Embryonic facial prominence (tissue), 1 donor: ENCODE data around the gene FADD.

ENCODE experiments used
- DNase-seq: peaks from one replicate; pipeline ENCODE4 v3.0.0-alpha.2; 2016; ENCODE audit errors: extremely low spot score

FADD gene

DNA sequence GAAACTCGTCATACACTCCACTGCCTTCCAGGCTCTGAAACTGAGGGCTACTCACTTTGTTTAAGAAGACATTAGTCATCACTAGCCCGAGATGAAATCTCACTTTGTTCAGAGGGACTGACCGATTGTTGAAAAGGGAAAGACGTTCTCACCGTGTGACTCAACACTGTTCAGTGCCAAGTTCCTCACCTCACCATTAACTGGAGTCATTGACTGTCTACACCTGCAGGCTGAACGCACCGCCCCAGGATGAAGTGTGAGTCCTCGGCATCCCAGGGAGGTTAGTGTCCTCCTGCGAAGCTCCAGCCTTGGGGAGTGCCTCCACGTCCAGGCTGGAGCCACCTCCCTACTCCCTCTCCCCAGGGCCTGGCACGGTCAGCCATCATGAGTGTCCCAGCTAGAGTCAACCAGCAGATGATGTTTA is 30.4 kb downstream of the FADD start:
- DNase-seq = no peak

DNA sequence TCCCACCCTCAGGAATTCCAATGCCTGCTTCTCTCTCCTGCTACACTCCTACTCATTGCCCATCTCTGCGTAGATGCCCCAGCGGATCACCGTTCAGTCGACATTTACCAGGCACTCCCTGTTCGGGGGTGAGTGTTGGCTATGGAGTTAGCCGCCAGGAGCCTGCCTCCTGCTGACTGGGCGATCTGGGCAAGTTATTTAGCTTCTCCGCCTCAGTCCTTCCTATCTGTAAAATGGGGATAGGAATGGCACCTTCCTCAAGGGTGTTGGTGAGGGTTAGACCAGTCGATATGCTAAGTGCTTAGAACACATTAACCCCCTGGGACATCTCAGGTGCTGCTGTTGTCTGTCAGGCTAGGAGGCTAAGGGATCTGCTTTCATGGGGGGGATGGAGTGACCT is 30.9 kb downstream of the FADD start:
- DNase-seq = no peak

DNA sequence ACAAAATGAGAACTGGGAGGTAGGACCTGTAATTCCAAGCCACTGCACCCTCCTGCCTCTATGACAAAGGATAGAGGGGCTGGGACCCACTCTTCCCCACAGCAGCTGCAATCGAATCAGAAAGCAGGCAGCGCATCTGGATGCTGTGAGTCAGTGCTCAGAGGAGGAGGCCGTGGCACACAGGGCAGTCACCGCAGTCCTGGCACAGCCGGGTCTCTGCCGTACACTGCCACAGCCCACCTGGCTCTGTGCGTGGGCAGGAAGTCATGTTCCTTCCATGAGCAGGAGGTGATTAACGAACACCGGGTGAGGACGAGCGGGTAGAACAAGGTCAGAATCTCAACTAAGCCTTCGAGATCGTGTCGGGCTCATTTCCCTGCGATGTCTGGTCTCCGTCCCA is 37.2 kb downstream of the FADD start:
- no peak for DNase-seq

DNA sequence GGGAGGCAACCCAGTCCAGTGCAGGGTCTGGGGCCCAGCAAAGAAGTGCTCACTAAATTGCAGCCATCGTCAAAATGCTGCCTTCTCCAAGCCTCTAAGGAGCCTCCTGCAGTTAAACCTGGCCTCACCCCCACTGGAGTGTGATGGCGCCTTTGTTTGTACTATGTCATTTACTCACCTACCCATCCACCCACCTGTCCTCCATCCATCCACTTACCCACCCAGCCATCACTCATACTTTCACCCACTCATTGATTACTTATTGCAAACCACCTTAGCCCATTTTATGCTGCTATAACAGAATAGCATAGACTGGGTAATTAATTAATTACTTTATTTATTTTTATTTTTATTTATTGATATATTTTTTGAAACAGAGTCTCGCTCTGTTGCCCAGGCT is 38.6 kb downstream of the FADD start:
- no peak for DNase-seq

- DNase-seq = no peak
Measured at GRCh38 chr11:70242885-70243284, 39.8 kb downstream of the FADD start.

DNA sequence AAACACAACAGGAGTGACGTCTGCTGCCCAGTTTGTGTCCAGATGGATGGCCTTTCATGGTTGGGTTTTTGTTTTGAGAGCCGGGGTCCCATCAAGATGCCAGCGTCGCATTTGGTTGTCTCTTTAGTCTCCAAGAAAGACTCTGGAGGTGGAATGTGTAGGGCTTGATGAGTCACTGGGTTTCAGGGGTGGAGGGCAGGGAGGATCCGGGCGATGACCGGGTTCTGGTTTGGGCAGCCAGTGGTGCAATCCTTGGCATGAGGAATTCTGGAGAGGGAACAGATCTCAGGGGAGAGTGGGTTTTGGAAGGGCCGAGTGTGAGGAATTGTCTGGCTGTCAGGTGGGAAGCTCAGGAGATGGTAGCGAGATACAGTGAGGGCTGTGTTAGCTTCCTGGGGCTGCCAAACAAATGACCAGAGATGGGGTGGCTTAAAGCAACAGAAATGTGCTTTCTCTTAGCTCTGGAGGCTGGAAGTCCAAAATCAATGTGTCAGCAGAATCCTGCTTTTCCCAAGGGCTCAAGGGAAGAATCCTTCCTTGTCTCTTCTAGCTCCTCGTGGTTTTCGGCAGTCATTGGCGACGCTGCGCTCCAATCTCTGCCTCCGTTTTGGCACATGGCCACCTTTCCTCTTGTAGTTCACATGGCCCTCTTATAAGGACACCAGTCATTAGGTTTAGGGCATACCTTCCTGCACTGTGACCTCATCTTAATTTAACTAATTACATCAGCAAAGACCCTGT is 41.0 kb downstream of the FADD start:
- DNase-seq = no peak

DNA sequence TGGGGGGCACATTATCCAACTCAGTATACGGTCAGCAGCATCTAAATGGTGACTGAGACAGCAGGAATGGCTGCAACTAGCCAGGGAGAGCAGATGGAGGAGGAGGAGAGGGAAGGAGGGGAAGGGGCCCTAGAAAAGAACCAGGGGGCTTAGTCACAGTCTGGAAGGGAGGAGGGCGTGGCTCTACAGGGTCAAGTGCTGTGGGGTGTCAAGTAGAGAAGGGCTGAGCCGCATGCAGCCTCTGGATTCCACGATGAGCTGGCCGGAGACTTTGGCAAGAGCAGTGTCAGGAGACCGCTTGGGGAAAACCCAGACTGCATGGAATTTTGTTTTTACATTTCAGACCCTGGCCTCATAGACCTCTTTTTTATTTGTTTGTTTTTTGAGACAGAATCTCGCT is 41.6 kb downstream of the FADD start:
- DNase-seq = no peak

GRCh38 chr11:70246196-70246595 is 43.1 kb downstream of the FADD start:
- DNase-seq = no peak

GRCh38 chr11:70247042-70247709 is 44.1 kb downstream of the FADD start:
- no peak for DNase-seq

- no peak for DNase-seq
Measured at GRCh38 chr11:70247710-70248072, 44.6 kb downstream of the FADD start.

GRCh38 chr11:70250876-70251658 is 48.0 kb downstream of the FADD start:
- DNase-seq = no peak

- DNase-seq = no peak
Measured at GRCh38 chr11:70251659-70252321, 48.7 kb downstream of the FADD start.

DNA sequence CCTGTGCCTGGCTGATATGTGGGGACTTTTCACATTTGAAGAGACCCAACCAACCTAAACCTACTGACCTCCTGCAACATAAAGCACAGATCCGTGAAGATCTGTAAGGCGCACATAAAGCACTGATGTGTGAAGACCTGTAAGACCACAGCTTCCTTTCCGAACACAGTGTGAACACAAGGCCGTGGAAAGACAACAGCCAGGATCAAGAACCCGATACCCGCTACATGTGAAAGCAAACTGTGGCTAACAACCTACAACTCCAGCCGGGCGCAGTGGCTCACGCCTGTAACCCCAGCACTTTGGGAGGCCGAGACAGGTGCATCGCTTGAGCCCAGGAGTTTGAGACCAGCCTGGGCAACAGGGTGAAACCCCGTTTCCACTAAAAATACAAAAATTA is 49.7 kb downstream of the FADD start:
- DNase-seq = no peak

DNA sequence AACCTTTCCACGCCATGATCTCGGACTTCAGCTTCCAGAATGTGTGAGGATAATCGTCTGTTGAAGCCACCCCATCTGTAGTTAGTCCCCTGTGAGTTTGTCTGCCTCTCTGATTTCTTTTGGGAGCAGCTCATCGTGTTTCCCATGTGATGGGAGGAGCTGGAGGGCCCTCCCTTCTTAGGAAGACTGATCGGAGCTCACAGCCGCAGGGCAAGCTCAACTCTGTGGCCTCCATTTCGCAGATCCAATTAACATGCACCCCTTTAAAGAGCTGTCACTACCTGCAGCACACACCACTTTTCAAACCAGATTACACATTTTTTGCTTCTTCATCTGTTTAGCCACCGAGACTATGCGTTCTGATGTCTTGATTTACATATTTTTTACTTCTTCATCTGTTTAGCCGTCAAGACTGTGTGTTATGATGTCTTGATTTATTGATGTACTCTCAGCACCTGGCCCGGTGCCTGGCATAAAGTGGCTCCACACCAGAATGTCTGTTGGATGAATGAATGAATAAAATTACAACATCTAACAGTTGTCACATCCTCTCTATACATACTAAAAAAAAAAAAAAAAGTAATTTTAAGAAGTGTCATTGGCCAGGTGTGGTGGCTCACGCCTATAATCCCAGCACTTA is 52.5 kb downstream of the FADD start:
- no peak for DNase-seq
